ENCODE results near the gene HOXA6.

- TF ChIP-seq CTCF (IDR thresholded peaks at IDR 0.05) (no peak), TCF7L2 (IDR thresholded peaks at IDR 0.05; ENCODE audit: low read depth, low read length) (no peak), SIN3A (IDR thresholded peaks at IDR 0.05; ENCODE audit: borderline replicate concordance, insufficient read depth, low read depth, low read length) (no peak), POLR2AphosphoS5 (IDR thresholded peaks at IDR 0.05; ENCODE audit: low read depth, low read length) (no peak), REST (IDR thresholded peaks at IDR 0.05; ENCODE audit: insufficient read depth in 1 of 2, low read depth in 2 of 2, low read length in 1 of 2) (no peak)
Measured at GRCh38 chr7:27160145-27160545, 12.6 kb upstream of the HOXA6 start.

All from Panc1 (cell line).